Body of pancreas (tissue), 4 donors: ENCODE data around the gene MYO1G. TPM values are rescaled to one million over a fixed set of nuclear protein-coding genes. Genes with fewer than 3 reads are reported as not detected.

Experiments
- ATAC-seq: fragments of 150-250 bp; one replicate; pipeline ENCODE4 v1.9.1; 2016
- DNase-seq, 4 donors: peaks; one replicate each; pipeline ENCODE4 v3.0.0-alpha.2; 2019
- H3K27ac ChIP-seq, 4 donors: fragments of 200-600 bp; sonication (generic); 1 replicate in 3 of 4; 2 replicates in 1 of 4; pipeline versions ENCODE4 v1.5.1 to v1.6.1; 2016 to 2019; ENCODE audit warnings: mild to moderate bottlenecking in 1 of 4, mixed read lengths in 1 of 4, moderate library complexity in 1 of 4
- H3K27me3 ChIP-seq, 2 donors: fragments of 200-600 bp; sonication (generic); one replicate each; pipeline ENCODE4 v1.6.0; 2016; ENCODE audit warnings: mild to moderate bottlenecking in 1 of 2
- H3K36me3 ChIP-seq, 2 donors: fragments of 200-600 bp; sonication (generic); replicated peaks in 1 of 2; 2 replicates each; pipeline ENCODE4 v1.5.1; 2016; ENCODE audit warnings: low read depth in 2 of 2; ENCODE audit not compliant: insufficient read depth in 1 of 2
- H3K4me1 ChIP-seq: fragments of 200-600 bp; sonication (generic); one replicate; pipeline ENCODE4 v1.6.0; 2016
- H3K4me3 ChIP-seq, 2 donors: fragments of 200-600 bp; sonication (generic); 1 replicate in 1 of 2; 2 replicates in 1 of 2; pipeline ENCODE4 v1.5.1; 2016 to 2019
- H3K9me3 ChIP-seq, 3 donors: fragments of 200-600 bp; sonication (generic); 1 replicate in 2 of 3; 2 replicates in 1 of 3; pipeline ENCODE4 v1.5.1; 2016
- CTCF ChIP-seq, 7 experiments: fragments of 450-650 bp in 4 of 7; fragments of 200-600 bp in 3 of 7; sonication (generic) in 3 of 7; IDR thresholded peaks; one replicate each; pipeline ENCODE4 v1.5.1; 2016 to 2019; ENCODE audit warnings: antibody characterized with exemption in 7 of 7
- POLR2A ChIP-seq, 3 donors: fragments of 450-650 bp; IDR thresholded peaks; one replicate each; pipeline ENCODE4 v1.6.1; 2016; ENCODE audit warnings: antibody characterized with exemption in 3 of 3, mild to moderate bottlenecking in 2 of 3
- WGBS, 2 donors: methylation state at CpG; one replicate each; pipeline ENCODE4 v1.1.5; 2017; 5-methylcytosine and 5-hydroxymethylcytosine counted together
- intact Hi-C: fragments of 100-400 bp; cut with DNase I; formaldehyde crosslinking; loops from one replicate; pipeline ENCODE4 v1.15.1; 2023
- total RNA-seq, 2 donors: library from RNA; depleted of rRNA; stranded (reverse); fragments of >200 nt; gene quantifications; one replicate each; pipeline ENCODE4 v1.1.0, GENCODE V29; 2016

Gene MYO1G
- total RNA-seq, 2 donors from 2014 or later = 2.3 to 3.3 TPM

DNA sequence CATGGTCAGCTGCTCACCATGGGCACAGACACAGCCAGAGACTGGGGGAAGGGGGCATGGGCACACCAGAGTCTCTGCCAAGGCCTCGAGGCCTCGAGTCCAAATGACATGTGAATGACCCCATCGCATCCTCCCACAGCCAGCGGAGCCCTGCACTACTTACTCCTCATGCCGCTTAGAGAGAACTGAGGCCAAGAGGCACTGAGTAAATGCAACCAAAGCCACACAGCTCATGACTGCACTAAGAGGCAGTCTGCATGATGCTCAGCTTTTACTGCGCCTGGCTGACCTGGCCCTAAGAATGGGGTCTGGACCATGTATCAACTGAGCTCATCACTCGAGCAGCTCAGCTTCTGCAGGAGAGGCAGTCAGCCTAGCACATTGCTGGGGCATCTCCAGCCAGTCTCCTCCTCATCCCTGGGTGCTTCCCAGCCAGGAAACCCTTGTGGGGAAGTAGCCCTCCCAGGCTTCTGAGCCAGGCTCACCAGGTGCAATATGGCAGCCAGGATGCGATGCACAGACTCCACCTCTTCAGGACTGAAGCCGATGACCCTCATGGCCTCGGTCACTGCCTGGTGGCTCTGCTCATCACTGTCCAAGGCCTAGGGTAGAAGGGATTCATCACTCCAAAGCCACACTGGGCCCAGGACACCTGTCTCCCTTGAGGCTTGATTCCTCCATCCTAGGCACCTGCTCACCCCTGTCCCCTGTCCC, 7.5 kb downstream of the MYO1G start:
- Histone ChIP-seq H3K27me3 (no peaks in the 10 kb centered on the region), H3K4me1 (peaks cover 5% of the 10 kb centered on the region), H3K9me3 (no peaks in the 10 kb centered on the region), H3K36me3 (no peaks in the 10 kb centered on the region), H3K4me3 (no peak overlapping the region), H3K27ac (no peak overlapping the region)
- intact Hi-C loops = loop anchor here (5.0 kb wide), 1 partner anchor 161 kb away; no protein-coding TSS in a partner anchor
- ATAC-seq (no peak), DNase-seq (no peak)
- TF ChIP-seq CTCF (IDR thresholded peaks at IDR 0.05) (no peak), POLR2A (IDR thresholded peaks at IDR 0.05) (no peak)
- WGBS, 2 donors = 81 to 83% methylated on average over 7 to 10 of the region's 10 CpGs

DNA sequence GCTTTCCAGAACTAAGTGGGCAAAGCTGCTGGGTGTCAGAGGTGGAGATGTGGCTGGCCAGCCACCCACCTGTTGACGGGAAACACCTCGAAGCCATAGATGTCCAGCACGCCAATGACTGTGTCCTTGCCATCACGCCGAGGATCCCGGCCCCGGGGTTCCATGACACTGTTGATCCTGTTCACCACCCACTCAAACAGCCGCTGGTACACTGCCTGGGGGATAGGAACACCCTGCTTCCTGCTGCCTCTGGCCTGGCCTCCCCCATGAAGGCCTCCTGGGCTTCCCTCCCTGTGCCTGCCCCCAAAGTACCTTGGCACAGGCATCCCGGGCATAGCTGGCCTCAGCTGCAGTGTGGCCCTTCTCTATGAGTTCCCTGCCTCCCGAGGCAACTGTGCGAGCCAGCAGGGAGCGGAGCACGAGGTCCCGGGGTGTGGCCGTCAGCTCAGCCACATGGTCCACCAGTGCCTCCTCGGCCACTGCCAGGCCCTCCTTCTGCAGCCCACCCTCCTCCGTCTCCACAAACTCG, 8.2 kb downstream of the MYO1G start:
- H3K27me3 ChIP-seq = no peaks in the 10 kb centered on the region
- H3K27ac ChIP-seq = no peak overlapping the region
- TF ChIP-seq POLR2A (IDR thresholded peaks at IDR 0.05) (no peak), CTCF (IDR thresholded peaks at IDR 0.05) (no peak)
- DNase-seq (no peak), ATAC-seq (no peak)
- no peaks in the 10 kb centered on the region for H3K36me3 ChIP-seq
- intact Hi-C loops = loop anchor here (5.0 kb wide), 1 partner anchor 162 kb away; no protein-coding TSS in a partner anchor
- peaks cover 5% of the 10 kb centered on the region for H3K4me1 ChIP-seq
- no peaks in the 10 kb centered on the region for H3K9me3 ChIP-seq
- H3K4me3 ChIP-seq = no peak overlapping the region
- WGBS, 2 donors = 71 to 79% methylated on average over 13 to 18 of the region's 18 CpGs

DNA sequence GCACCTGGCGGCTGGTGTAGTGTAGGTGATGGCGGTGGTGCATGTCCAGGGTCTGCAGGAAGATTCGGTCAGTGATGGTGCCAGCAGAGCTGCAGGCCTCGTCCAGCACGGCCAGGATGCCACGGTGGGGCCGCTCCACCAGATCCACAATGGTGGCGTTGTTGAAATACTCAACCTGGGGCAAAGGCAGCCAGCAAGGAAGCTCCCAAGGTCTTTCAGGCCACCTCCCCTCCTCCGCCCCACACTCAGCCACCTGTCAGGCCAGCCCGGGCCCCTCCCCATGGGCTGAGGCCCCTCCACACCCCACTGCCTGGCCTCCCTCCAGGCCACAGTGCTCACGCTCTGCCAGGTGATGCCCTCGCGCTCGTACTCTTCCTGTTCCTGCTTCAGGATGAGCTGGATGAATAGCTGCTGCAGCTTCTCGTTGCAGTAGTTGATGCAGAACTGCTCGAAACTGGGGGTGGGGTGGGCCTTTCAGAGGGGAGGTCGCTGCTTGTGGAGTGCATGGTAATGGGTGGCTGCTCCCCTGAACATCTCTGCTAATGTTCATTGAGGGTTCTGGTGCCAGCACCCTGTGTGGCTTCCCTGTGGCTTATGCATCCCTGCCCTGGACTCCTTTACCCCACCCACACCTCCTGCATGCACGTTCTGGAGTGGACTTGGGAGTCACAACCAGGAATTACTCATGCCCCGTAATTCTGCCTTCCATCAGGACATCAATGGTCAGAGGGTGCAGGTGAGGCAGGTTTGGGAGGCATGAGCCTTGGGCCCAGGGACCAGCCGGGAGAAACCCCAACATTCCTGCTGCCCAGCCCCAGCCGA, 8.9 kb downstream of the MYO1G start:
- Histone ChIP-seq H3K27ac (no peak overlapping the region), H3K9me3 (no peaks in the 10 kb centered on the region), H3K36me3 (no peaks in the 10 kb centered on the region), H3K27me3 (no peaks in the 10 kb centered on the region), H3K4me1 (peaks cover 5% of the 10 kb centered on the region), H3K4me3 (no peak overlapping the region)
- intact Hi-C loops = loop anchor here (5.0 kb wide), 1 partner anchor 162 kb away; no protein-coding TSS in a partner anchor
- DNase-seq = no peak
- no peak for ATAC-seq
- 76 to 79% methylated on average over 15 to 21 of the region's 21 CpGs for WGBS, 2 donors
- no peak for TF ChIP-seq POLR2A (IDR thresholded peaks at IDR 0.05)
- no peak for TF ChIP-seq CTCF (IDR thresholded peaks at IDR 0.05)

GRCh38 chr7:44969049-44969700, 9.6 kb downstream of the MYO1G start:
- TF ChIP-seq POLR2A (IDR thresholded peaks at IDR 0.05) (no peak), CTCF (IDR thresholded peaks at IDR 0.05) (no peak)
- H3K36me3 ChIP-seq = no peaks in the 10 kb centered on the region
- WGBS, 2 donors = 87 to 88% methylated on average over 9 to 11 of the region's 11 CpGs
- no peak overlapping the region for H3K4me3 ChIP-seq
- intact Hi-C loops = no loop called here
- H3K9me3 ChIP-seq = no peaks in the 10 kb centered on the region
- no peak overlapping the region for H3K27ac ChIP-seq
- H3K27me3 ChIP-seq = no peaks in the 10 kb centered on the region
- no peak for ATAC-seq
- no peak for DNase-seq
- H3K4me1 ChIP-seq = peaks cover 5% of the 10 kb centered on the region
